UCSD-AML1 (cell line): ENCODE data around the gene PPP1CA.

Experiments
- DNase-seq: peaks from one replicate; lab custom pipeline; 2025; ENCODE audit not compliant: unreplicated experiment; lab: John Stamatoyannopoulos, UW

Gene PPP1CA

DNA sequence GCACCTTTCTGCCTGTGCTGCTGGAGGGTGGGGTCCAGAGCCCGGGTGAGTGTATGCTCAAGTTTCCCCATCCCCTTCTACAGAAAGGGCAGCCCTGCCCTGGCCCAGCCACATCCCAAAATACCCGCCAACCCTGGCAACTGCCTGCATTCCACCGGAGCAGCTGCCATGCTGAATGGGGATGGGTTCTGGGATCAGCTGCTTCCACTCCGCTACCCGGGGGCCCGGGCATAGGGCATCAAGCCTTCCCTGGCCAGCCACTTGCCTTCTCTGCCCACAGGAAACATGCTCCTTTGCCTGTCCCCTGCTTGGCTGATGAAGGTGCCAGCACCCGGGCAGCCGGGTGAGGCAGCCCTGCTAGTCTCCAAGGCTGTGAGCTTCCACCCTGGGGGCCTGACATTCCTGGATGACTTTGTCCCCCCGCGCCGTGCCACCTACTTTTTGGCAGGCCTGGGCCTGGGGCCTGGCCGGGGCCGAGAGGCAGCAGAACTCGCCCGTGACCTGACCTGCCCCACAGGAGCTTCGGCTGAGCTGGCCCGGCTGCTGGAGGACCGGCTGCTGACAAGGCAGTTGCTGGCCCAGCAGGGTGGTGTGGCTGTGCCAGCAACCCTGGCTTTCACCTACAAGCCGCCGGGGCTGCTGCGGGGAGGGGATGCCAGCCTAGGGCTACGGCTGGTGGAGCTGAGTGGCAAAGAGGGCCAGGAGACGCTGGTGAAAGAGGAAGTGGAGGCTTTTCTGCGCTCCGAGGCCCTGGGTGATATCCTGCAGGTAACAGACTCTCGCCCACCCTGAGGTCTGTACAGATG, 17.0 kb upstream of the PPP1CA start:
- DNase-seq: no peak

- DNase-seq: no peak
Measured at GRCh38 chr11:67417425-67417824, 15.8 kb upstream of the PPP1CA start.

DNA sequence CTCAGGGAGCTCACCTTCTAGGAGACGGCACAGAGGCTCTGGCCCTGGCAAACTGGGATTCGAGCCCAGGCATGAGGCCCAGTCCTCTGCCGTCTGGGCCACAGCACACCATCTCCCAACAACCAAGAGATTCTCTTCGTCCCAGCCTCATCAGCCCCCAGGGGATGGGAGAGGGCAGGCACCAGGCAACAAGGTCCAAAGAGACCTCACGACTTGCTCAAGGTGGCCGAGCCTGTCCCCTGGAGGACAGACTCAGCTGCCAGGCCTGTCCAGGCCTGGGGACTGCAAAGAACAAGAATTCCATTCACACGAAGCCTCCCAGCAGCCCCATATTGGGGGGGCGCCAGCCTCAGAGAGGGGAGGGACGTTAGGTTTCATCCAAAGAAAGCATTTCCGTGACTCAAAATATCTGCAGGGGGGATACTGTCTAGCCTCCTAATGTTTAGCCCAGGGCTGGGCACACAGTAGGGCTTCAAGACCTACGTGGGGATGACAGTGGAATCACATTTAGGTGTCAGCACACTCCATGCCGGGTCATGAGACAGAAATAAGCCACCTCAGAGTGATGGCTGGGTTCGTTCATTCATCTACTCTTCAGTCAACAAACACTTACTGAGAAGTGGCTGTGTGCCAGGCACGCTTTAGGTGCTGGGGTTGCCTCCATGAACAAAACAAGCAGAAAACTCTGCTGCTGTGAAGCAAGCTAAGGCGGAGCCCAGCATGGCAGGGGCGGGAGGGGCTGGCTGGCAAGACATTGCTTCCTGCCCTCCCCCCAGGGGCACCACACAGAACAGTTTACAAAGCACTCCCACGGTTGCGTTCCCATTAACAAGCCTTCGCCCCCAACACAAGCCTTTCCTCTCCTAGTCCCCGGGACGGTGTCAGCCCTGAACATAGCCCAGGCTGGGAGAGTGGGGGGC, 15.0 kb upstream of the PPP1CA start:
- peak; percentile 32 for DNase-seq

DNA sequence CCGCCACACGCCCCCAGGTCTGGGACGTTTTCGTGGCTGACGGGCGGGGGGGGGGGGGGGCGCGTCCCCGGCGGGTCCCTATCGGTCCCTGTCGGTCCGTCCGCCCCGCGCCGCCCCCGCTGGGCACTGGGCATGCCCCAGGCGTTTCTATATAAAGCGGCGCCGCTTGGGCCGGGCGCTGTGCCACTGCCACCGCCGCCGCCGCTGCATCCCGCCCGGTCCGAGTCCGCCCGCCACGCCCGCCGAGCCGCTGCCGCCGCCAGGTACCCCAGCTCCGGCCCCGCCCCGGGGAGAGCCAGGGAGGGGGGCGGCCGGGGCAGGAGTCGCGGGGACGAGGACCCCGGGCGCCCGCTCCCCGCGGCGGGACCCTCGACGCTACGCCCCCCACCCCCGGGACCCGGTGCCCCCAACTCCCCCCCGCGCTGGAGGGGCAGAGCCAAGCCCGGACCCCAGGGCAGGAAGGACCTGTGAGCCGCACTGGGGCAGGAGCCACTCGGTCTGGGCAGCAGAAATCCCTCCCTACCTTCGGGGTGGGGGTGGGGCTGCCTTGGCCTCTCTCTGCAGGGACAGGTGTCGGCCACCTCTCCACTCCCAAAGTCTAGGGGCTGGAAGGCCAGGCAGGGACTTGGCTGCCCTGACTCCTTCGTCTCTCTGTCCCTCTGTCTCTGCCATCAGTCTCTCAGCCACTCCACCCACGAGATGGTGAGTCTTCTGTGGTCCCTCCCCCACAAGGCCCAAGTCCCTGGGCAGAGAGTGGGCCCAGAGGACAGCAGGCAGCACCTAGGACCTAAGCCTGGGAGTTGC, 14.0 kb upstream of the PPP1CA start, which contains the start of gene CARNS1:
TSS of gene CARNS1 (plus strand) at position 178 of the 804 bp plus-strand sequence. CDS start at position 700, 522 bp downstream.
- no peak for DNase-seq

DNA sequence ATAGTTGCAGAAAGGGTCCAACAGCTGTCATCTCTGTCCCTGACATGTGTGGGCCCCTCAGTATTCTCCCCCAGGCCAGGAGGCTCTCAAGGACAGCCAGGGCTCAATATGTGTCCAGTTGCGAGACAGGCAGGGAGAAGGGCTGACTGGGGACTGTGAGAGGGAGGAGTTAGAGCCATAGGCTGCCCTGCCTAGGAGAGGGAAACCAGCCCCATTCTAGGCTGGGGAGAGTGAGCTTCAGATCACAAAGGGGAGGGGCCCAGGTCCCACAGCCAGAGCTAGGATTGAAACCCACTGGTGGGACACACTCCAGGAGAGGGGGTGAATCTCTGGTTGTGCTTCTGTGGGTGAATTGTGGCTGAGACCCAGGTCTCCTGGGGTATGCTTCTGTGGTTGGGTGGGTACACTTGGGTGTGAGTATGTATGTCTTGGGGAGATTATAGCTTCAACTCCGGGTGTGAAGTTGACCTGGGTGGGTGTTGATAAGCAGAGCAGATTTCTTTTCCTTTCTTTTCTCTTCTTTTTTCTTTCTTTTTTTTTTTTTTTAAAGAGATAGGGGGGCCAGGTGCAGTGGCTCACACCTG, 11.7 kb upstream of the PPP1CA start:
- no peak for DNase-seq

DNA sequence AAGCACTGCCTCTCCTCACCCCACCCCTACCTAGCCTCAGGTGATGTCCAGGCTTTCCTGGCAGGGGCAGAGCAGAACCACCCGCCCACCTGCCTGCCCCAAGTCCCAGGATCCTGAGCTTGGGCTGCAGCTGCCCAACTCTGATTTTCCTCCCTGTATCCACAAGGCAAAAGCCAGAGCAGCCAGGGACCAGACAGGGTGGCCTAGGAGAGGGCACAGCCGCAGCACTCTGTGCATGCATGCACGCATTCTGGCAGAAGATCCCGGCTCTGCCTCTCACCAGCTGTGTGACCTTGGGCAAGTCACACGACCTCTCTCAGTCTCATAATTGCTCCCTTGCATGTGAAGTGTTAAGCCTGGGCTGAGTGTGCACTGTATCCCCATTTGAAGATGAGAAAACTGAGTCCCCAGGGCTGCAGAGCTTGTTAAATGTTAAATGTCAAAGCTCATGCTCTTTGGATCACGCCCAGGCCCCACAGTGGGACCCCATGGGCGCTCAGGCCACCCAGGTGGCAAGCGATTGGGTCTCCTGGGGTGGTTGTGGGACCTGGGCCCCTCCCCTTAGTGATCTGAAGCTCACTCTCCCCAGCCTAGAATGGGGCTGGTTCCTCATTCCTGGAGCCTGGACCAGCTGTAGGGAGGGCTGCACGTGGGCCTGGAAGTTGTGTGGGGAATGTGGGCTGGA, 11.0 kb upstream of the PPP1CA start:
- DNase-seq: no peak

- no peak for DNase-seq
Measured at GRCh38 chr11:67411785-67412152, 10.1 kb upstream of the PPP1CA start.

DNA sequence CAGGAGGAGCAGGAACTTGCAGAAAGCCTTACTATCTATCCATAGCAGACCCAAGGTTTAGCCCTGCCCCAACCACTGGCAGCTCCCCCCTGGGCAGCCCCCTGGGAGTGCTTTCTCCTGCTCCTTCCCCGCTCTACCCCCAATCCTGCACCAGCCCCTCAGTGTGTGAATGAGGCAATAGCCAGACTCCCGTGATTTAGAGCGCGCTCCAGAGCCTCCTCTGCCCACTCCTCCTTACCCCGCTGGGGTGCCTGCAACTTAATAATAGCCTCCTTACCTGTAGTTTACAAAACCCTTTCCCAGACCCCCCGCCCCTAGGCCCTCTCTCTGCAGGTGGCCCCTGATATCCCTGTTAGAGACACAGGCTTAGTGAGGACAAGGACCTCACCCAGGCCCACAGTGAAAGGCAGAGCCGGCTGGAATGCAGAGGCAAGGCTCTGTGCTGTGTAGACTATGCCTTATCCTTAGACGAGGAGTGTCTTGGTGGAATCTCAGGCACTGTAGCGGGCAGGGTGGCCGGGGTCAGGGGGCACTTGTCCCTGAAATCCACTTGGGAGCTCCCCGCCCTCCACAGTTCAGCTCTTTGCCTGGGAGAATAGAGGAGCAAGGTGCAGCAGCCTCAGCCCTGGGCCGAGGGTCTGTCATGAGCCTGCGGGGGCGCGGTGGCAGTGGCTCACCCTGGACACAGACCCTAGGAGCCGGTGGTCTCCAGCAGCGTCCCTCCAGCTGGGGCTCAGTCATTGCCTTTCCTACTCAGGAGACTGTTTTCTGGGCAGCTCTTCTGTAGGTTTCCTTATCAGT, 9.5 kb upstream of the PPP1CA start:
- no peak for DNase-seq

DNA sequence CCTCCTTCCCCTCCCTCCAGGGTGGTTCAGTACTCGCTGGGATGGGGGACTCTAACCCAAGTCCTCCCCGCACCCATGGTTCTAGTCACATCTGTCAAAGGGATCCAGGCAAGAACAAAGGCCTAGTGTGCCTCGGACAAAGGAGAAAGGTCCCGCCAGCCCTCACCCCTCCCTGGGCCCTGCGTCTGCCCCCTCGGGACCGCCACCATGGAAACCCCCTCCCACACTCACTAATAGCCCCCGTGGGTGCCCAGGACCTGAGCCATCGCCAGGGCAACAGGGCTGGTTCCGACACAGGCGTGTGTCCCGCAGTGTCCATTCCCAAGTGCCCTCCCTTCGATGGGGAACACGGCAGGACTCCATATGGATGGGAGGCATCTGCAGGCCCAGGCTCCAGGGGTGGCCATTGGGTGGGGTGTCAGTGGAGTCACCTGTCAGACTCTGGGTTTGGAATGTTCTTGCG, 8.7 kb upstream of the PPP1CA start:
- no peak for DNase-seq

DNA sequence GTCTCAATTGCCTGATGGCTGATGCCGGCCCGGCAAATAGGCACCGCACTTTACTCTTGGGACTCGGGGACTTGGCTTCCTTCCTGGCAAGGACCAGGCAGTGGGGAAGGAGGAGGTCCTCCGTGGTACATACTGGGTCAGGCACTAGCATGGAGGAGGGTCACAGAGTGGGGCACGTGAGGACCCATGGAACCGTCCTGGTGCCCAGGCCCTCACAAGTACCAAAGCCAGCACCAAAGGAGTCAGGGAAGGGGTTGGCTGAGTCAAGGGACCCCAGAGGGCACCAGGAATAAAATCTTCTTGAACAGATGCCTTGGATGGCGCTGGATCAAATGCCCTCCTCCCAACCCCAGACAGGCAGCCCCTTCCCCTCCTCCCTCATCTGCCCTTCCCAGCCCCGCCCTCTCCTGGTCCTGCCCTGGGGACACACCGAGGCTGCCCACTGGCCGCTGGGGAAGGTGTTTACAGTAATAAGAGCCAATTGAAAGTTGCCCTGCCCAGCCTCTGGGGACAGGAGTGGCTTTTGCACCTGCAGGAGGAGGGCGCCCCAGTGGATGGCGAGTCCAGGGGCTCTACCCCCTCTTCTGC, 8.2 kb upstream of the PPP1CA start:
- DNase-seq: no peak

GRCh38 chr11:67409261-67409666, 7.6 kb upstream of the PPP1CA start:
- DNase-seq: peak; percentile 72

GRCh38 chr11:67408437-67409200, 7.0 kb upstream of the PPP1CA start:
- no peak for DNase-seq

DNA sequence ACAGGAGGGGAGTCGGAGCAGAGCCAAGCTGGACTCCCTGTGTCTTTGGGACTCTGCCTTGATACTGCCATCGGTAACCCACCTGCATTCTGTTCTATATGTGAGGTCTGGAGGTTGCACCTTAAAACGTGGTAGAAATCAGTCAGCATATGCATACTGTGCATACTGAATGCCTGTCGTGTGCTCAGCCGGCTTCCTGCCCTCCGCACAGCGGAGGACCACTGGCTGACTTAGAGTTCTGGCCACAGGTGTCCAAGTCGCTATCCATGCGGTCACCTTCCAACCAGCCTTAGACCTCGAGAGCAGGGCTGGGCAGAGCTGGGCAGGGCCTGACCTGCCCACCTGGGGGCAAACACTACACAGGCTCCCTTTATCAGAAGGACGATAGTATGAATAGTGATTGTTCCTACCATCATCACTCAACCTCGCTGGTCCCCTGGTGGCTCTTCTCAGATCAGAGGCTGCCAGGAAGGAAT, 6.1 kb upstream of the PPP1CA start:
- DNase-seq: no peak

- DNase-seq: no peak
Measured at GRCh38 chr11:67406969-67407687, 5.5 kb upstream of the PPP1CA start.

DNA sequence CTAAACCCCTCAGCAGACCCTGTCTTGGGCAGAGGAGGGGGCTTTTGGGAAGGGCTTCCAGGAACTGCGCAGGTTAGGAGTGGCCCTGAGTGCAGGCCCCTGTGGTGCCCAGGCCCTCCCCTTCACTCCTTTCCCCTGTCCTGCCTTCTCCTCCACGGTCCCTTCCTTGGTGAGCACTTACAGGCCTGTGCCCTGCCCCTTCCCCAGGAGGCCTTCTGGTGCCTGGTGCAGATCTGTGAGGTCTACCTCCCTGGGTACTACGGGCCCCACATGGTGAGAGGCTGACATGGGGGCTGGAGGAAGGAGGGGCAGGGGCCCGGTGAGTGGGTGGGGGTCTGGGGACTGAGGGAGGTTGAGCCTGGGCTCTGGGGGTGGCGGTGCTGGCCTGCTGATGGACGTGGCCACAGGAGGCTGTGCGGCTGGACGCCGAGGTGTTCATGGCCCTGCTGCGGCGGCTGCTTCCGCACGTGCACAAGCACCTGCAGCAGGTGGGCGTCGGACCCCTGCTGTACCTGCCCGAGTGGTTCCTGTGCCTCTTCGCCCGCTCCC, 4.8 kb upstream of the PPP1CA start:
- no peak for DNase-seq

DNA sequence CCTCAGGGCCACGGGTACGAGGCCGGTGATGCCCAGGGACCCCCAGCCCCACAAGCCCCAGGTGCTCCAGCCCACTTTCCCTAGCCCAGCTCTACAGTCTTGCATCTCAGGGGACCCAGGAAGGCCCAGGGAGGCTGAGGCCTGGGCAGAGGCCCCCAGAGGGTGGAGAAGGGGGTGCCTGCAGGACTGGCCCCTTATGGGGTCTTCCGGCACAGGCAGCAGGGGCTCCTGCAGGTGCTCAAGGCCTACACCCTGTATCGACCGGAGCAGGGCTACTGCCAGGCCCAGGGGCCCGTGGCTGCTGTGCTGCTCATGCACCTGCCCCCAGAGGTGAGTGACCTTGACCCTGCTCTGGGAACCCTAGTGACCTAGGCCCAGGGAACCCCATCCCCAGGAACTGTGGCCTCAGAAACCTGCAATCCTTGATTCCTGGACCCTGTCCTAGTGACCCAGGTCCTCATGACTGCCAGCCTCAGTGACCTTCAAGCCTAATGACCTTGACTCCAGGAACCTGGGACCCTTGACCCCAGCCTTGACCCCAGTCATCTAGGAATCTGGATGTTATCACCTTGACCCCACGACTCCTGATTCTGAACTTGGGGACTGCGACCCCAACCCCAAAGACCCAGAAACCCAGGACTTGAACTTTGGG, 4.2 kb upstream of the PPP1CA start:
- DNase-seq: no peak

GRCh38 chr11:67405196-67405567, 3.5 kb upstream of the PPP1CA start:
- DNase-seq: no peak
